ENCODE measurements around the gene TRIM41. TPM values are rescaled to one million over a fixed set of nuclear protein-coding genes. Genes with fewer than 3 reads are reported as not detected.

The TRIM41 gene
- polyA plus RNA-seq, 1 donor from 2014 or later, result 32.1 TPM

DNA sequence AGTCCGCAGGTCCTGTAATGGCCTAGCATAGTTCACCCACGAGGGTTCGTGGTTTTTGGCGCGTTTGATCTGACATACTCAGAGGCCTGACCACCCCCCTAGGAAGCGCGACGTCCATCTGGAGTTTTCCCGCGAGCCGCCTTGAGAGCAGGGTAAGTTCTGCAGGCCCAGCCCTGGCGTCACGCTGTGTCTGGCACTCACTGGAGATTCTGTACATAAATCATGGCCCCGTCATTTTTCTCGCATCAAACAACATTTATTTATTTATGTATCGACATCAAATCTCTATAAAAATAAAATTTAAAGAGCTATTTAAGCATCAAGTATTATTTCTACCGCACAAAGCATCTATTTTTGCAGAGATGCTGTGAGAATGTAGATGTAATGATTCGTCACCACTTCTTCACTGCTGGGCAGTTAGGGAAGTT, 437 bp upstream of the TRIM41 start:
- Histone ChIP-seq H3K27me3 (ENCODE audit: insufficient read depth, low read depth, low read length) (no peaks in the 10 kb centered on the region), H2AFZ (ENCODE audit: low read depth, low read length) (peak overlapping the region; percentile 78), H3K9me3 (ENCODE audit: low read length) (no peaks in the 10 kb centered on the region), H3K36me3 (ENCODE audit: insufficient read depth, low read length) (no peaks in the 10 kb centered on the region), H3K9me2 (ENCODE audit: insufficient read depth, low read length) (no peaks in the 10 kb centered on the region), H3F3A (ENCODE audit: insufficient read depth, low read length, poor library complexity, severe bottlenecking) (no peaks in the 10 kb centered on the region), H3K79me2 (replicated peaks; ENCODE audit: insufficient read depth, low read length) (peaks cover 24% of the 10 kb centered on the region), H4K20me1 (ENCODE audit: insufficient read depth) (no peaks in the 10 kb centered on the region), H3K4me2 (ENCODE audit: low read length) (peak overlapping the region; percentile 74), H3K4me3 (ENCODE audit: low read length) (peak overlapping the region; percentile 93), H3K27ac (ENCODE audit: low read length) (peak overlapping the region; percentile 96), H3K9ac (ENCODE audit: low read length) (peak overlapping the region; percentile 96)
- TF ChIP-seq SMC3 (conservative IDR thresholded peaks at IDR 0.05; ENCODE audit: poor library complexity), result no peak
- TF ChIP-seq, protein P1, sequence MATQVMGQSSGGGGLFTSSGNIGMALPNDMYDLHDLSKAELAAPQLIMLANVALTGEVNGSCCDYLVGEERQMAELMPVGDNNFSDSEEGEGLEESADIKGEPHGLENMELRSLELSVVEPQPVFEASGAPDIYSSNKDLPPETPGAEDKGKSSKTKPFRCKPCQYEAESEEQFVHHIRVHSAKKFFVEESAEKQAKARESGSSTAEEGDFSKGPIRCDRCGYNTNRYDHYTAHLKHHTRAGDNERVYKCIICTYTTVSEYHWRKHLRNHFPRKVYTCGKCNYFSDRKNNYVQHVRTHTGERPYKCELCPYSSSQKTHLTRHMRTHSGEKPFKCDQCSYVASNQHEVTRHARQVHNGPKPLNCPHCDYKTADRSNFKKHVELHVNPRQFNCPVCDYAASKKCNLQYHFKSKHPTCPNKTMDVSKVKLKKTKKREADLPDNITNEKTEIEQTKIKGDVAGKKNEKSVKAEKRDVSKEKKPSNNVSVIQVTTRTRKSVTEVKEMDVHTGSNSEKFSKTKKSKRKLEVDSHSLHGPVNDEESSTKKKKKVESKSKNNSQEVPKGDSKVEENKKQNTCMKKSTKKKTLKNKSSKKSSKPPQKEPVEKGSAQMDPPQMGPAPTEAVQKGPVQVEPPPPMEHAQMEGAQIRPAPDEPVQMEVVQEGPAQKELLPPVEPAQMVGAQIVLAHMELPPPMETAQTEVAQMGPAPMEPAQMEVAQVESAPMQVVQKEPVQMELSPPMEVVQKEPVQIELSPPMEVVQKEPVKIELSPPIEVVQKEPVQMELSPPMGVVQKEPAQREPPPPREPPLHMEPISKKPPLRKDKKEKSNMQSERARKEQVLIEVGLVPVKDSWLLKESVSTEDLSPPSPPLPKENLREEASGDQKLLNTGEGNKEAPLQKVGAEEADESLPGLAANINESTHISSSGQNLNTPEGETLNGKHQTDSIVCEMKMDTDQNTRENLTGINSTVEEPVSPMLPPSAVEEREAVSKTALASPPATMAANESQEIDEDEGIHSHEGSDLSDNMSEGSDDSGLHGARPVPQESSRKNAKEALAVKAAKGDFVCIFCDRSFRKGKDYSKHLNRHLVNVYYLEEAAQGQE (IDR thresholded peaks at IDR 0.05; ENCODE audit: borderline replicate concordance), result peak; percentile 43

DNA sequence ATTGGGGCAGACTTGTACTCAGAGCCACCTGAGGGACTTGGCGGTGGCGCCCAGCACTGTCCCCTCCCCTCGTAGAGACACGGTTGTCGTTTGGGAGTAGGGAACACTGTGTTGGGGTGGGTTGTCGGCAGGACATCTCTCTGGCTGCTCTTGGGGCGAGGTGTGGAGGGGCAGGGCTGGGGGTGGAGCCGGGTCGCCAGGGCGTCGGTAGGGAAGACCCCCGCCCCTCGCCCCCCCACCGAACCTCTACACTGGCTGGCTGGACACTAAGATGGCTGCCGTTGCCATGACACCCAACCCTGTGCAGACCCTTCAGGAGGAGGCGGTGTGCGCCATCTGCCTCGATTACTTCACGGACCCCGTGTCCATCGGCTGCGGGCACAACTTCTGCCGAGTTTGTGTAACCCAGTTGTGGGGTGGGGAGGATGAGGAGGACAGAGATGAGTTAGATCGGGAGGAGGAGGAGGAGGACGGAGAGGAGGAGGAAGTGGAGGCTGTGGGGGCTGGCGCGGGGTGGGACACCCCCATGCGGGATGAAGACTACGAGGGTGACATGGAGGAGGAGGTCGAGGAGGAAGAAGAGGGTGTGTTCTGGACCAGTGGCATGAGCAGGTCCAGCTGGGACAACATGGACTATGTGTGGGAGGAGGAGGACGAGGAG, 778 bp downstream of the TRIM41 start:
- no peaks in the 10 kb centered on the region for H3K9me2 ChIP-seq (ENCODE audit: insufficient read depth, low read length)
- peaks cover 24% of the 10 kb centered on the region for H3K79me2 ChIP-seq (replicated peaks; ENCODE audit: insufficient read depth, low read length)
- H2AFZ ChIP-seq (ENCODE audit: low read depth, low read length), result peak overlapping the region; percentile 73
- peak overlapping the region; percentile 96 for H3K9ac ChIP-seq (ENCODE audit: low read length)
- H3K9me3 ChIP-seq (ENCODE audit: low read length), result no peaks in the 10 kb centered on the region
- H3K27me3 ChIP-seq (ENCODE audit: insufficient read depth, low read depth, low read length), result no peaks in the 10 kb centered on the region
- peak overlapping the region; percentile 93 for H3K4me3 ChIP-seq (ENCODE audit: low read length)
- H3K36me3 ChIP-seq (ENCODE audit: insufficient read depth, low read length), result no peaks in the 10 kb centered on the region
- TF ChIP-seq, protein P1 (IDR thresholded peaks at IDR 0.05; ENCODE audit: borderline replicate concordance), result no peak
- TF ChIP-seq MXI1 (conservative IDR thresholded peaks at IDR 0.05; ENCODE audit: poor library complexity, severe bottlenecking), result peak; percentile 41
- TF ChIP-seq EP300 (conservative IDR thresholded peaks at IDR 0.05; ENCODE audit: poor library complexity, severe bottlenecking), result no peak
- H3K27ac ChIP-seq (ENCODE audit: low read length), result peak overlapping the region; percentile 96
- peak overlapping the region; percentile 94 for H3K4me2 ChIP-seq (ENCODE audit: low read length)
- no peaks in the 10 kb centered on the region for H4K20me1 ChIP-seq (ENCODE audit: insufficient read depth)
- H3F3A ChIP-seq (ENCODE audit: insufficient read depth, low read length, poor library complexity, severe bottlenecking), result no peaks in the 10 kb centered on the region

Data from neural cell (in vitro differentiated cells).